Peyer's patch (tissue), 4 donors: Measurements from ENCODE around the gene JPH4.

Source experiments
- POLR2A ChIP-seq, 2 donors: fragments of 450-650 bp; IDR thresholded peaks; one replicate each; pipeline ENCODE4 v1.5.1; 2017; ENCODE audit warnings: antibody characterized with exemption in 2 of 2, mild to moderate bottlenecking in 2 of 2, moderate library complexity in 2 of 2
- TF ChIP-seq, protein P1 (sequence below), 6 experiments: fragments of 450-650 bp in 4 of 6; fragments of 200-600 bp in 2 of 6; sonication (generic) in 1 of 6; IDR thresholded peaks; one replicate each; pipeline ENCODE4 v1.5.1; 2017 to 2019; ENCODE audit warnings: antibody characterized with exemption in 6 of 6, mild to moderate bottlenecking in 3 of 6, moderate library complexity in 1 of 6

DNA sequence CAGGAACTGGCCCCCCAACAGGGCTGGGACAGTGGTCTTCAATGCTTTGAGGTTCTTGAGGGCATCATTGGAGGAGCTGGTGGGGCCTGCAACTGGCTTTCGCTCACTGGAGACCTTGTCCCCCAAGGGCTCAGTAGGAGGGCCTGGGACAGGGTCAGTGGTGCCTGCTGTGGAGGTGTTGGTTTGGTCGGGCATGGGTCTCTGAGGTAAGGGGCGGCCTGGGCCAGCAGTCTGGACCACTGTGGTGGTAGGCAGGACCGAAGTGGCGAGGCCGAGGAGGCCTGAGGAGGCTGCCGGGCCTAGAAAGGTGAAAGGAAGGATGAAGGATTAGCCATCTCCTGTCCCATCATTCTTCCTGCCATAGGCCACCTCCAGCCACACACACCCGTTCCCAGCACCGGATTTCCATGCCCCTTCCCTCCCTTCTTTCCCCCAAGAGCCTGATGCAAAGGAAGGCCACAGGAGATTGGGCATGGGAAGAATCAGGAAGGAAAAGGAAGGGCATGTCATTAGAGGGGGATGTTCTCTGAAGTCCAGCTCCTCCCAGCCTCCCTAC lies 55.9 kb downstream of the JPH4 start:
- TF ChIP-seq, protein P1, sequence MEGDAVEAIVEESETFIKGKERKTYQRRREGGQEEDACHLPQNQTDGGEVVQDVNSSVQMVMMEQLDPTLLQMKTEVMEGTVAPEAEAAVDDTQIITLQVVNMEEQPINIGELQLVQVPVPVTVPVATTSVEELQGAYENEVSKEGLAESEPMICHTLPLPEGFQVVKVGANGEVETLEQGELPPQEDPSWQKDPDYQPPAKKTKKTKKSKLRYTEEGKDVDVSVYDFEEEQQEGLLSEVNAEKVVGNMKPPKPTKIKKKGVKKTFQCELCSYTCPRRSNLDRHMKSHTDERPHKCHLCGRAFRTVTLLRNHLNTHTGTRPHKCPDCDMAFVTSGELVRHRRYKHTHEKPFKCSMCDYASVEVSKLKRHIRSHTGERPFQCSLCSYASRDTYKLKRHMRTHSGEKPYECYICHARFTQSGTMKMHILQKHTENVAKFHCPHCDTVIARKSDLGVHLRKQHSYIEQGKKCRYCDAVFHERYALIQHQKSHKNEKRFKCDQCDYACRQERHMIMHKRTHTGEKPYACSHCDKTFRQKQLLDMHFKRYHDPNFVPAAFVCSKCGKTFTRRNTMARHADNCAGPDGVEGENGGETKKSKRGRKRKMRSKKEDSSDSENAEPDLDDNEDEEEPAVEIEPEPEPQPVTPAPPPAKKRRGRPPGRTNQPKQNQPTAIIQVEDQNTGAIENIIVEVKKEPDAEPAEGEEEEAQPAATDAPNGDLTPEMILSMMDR (IDR thresholded peaks at IDR 0.05) = no peak
- TF ChIP-seq POLR2A (IDR thresholded peaks at IDR 0.05) = no peak
